Endothelial cell of hepatic sinusoid (primary cell): ENCODE data around the gene MYBBP1A.
"Not testable (repeated sequence)": the region's sequence is repeated elsewhere in the genome, so short reads cannot be mapped to it uniquely, and the experiment has no call there.

Experiments used
- in situ Hi-C: cut with HindIII; loops from 2 replicates; pipeline ENCODE4 v1.10.0; 2017; ENCODE audit warnings: low sequenced_read_pairs

Gene MYBBP1A

DNA sequence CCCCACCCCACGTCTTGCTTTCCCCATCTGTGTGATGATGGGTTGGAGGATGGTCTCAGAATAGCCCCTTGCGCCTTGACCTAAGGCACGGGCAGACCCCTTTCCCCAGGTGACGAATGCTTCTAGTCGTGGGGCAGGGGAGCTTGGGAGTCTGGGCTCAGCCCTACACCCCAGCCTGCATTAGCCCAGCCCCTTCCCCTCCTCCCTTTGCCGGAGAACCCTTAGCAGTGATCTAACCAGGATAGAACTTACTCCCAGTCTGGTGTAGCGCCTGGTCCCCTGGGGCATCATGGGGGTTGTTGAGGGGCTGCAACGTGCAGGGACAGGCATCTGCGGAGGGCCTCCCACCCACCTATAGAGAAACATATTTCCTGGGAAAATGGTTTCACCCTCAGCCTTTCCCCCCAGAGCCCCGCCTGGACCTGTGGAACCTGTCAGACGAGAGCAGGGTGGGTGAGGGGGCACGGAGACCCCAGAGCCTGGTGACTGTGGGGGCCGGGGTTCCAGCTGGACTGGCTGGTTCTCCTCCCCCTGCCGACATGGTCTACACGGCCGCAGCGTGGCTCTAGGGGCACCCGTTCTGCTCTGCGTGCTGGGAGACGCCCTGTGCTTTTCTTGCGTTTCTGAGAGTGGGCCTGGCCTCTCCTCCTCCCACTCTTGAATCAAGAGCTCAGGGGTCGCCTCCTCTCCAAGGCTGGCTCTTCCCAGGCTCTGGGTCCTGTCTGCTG lies 33.9 kb upstream of the MYBBP1A start:
- in situ Hi-C loops = no loop called here

DNA sequence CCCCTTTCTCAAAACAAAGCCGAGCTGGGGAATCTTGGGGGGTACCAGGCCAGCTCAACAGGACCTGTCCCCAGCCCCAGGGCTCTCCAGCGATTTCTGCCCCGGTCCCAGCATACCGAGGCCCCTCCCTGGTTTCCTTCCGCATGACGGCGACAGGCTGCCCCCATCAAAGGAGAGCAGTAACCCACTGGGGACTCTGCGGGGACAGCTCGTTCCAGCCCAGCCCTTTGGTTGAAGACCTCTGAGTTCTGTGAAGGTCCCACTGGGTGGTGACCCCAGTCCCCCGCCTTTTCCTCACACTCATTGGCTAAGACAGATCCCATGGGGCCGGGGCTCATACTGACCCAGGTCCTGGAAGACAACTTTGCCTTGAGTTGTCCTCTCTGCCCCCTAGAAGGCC lies 33.2 kb upstream of the MYBBP1A start:
- in situ Hi-C loops = no loop called here

GRCh38 chr17:4587803-4588202 lies 32.6 kb upstream of the MYBBP1A start:
- in situ Hi-C loops = no loop called here

GRCh38 chr17:4587195-4587594 lies 32.0 kb upstream of the MYBBP1A start:
- in situ Hi-C loops = no loop called here

GRCh38 chr17:4586043-4586442 lies 30.9 kb upstream of the MYBBP1A start:
- in situ Hi-C loops = no loop called here

- in situ Hi-C loops = no loop called here
Observed at GRCh38 chr17:4585638-4585994, 30.4 kb upstream of the MYBBP1A start.

DNA sequence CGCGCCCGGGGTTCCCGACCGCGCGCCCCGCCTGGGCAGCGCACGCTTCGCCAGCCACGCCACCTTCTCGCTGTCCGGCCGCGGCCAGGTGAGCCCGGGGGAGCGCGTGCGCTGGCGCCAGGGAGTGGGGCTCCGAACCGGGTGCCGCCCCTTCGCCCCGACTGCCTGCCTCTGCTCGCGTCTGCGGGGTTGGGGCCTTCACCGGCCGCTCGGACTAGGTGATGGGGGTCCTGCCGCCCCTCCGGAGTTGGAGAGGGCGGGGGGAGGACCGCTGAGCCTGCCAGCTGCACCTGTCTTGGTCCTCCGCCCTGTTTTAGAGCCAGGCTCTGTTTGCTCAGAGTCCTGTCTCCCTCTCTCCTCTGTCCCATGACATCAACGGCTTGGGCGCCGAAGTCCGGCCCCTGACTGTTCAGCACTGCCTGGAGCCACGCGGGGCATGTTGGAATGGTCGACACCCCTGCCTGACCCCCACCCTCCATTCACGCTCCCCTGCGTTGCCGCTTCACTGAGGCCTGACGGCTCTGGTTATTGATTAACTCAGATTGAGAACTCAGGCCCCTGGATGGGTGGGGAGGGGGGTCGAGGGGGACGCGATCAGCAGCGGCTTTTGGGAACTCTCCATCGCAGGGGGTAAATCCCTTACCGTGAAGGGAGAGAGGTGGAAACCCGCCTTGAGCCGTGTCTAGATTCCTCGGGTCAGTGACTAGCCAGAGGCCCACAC lies 29.9 kb upstream of the MYBBP1A start:
- in situ Hi-C loops = no loop called here

- in situ Hi-C loops = no loop called here
Observed at GRCh38 chr17:4584101-4584916, 29.1 kb upstream of the MYBBP1A start, which contains the start of gene SMTNL2. Gene SMTNL2, plus strand, starts transcription at chr17:4584529. Its CDS starts 77 bp downstream, at chr17:4584606.

GRCh38 chr17:4583782-4584100 lies 28.6 kb upstream of the MYBBP1A start:
- in situ Hi-C loops = no loop called here

- in situ Hi-C loops = no loop called here
Observed at GRCh38 chr17:4583206-4583605, 28.0 kb upstream of the MYBBP1A start.

DNA sequence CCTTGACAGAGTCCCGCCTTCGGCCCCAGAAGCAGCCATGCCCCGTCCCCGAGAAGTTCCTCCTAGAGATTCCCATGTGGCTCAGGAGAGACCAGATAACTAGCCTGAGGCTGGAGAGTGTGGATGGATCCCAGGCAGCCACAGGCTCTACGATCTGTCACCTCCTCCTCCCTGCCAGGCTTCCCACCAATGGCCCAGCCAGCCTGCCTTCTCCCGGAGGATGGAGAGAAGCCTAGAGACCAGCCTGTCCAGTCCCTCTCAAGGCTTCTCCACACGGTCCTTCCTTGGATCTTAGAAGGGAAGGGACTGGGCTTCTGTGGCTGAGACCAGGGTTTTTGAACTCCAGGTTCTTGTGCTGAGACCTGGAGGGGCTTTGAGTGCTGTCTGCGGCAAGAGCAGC lies 27.5 kb upstream of the MYBBP1A start:
- in situ Hi-C loops = no loop called here

DNA sequence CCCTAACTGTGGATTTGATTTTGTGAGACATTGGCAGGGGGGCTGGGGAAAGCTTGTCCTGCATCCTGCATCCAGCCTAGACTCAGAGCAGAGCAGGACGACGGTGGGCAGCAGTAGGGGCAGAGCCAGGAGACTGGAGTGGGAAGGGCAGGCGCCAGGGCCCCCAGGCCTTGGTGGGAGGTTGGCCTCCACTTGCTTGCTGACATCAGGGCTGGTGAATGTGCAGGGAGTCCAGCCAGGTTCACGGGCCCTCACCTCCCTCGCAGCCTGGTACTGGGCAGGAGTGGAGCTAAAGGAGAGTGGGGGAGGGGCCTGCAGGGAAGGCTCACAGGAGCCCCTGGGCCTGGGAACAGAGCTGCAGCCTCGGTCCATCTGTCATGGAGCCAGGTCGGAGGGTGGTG lies 26.9 kb upstream of the MYBBP1A start:
- in situ Hi-C loops = no loop called here

DNA sequence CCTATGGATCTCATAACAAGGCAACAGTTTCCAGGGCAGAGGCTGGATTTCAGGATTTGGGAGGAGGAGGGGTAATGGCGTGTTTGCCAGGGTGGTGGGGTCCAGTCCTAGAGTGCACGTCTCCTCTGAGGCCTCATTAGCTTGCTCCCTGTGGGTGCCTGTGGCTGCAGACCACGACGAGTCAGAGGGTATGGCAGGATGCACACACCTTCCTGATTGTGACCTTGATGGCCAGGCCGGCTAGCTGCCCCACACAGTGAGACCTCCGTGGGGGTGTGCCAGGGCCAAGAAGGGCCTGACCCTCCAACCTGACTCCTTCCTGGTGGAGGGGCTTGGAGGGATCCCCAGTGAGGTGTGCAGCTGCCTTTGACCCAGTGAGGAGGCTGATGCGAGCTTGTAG lies 25.1 kb upstream of the MYBBP1A start:
- in situ Hi-C loops = no loop called here

- in situ Hi-C loops = no loop called here
Observed at GRCh38 chr17:4579678-4580077, 24.5 kb upstream of the MYBBP1A start.

- in situ Hi-C loops = not testable (repeated sequence)
Observed at GRCh38 chr17:4578349-4578748, 23.2 kb upstream of the MYBBP1A start.

DNA sequence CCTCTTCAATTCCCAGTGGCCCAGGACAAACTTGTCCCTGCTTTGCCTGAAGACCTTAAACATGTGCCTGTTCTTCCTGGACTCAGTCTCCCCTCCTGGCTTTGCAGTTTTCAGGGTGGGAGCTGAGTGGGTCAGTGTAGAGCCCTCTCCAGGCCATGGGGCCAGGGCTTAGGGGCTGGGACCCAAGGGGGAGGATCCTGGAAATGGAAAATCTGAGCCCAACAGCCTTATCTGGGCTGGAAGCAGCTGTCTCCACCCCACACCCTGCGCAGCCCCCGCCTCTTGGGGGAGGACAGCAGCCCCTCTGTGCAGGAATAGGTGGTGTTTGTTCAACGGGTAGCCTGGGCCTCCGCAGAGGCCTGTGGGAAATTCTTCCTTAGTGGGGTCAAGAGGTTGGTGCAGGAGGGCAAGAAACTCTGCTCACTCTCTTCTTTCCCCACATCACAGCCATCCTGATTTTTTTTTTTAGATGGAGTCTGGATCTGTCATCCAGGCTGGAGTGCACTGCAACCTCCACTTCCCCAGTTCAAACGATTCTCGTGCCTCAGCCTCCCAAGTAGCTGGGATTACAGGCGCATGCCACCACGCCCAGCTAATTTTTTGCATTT lies 22.3 kb upstream of the MYBBP1A start:
- in situ Hi-C loops = no loop called here

DNA sequence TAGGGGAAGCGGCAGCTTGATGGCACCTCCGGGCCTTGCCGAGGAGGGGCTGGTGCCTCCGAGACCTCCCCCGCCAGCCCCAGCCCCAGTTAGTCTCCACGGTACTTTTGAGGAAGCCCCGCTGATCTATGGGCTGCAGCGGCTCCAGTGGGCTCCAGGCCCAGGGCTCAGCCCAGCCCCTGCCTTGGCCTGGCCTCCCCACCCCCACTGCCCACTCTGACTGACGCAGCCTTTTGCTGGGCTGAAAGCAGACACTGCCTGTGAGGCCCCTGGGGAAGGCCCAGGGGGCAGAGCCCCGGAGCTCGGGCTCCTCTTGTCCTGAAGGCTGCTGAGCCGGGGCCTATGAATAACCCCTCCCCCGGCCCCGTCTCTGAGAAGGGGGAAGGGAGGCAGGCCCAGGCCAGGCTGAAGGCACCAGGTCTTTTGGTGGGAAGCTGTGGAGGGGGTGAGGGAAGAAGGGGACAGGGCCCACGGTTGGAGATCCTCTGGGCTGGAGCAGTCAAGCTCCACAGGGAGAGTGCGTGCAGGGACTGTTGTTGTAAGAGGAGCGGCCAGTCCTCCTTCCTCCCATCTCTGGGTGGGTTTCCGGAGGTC lies 21.6 kb upstream of the MYBBP1A start:
- in situ Hi-C loops = no loop called here

DNA sequence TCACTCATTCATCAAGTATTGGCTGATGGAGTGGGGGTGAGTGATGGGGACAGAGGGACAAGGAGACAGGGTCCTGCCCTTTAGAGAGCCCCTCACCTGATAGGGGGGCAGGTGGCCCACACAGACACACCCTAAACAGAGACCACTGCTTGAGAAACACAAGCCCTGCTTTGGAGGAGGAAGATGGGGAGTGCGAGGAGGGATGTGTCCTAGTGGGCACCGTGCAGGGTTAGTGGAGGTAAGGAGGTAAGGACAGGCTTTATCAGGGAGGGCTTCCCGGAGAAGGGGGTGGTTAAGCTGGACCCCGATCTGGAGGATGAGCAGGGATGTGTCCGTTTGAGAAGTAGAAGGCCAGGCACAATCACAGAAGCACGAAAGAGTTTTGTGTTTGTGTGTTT lies 21.0 kb upstream of the MYBBP1A start:
- in situ Hi-C loops = no loop called here

GRCh38 chr17:4574448-4575045 lies 19.4 kb upstream of the MYBBP1A start:
- in situ Hi-C loops = no loop called here

DNA sequence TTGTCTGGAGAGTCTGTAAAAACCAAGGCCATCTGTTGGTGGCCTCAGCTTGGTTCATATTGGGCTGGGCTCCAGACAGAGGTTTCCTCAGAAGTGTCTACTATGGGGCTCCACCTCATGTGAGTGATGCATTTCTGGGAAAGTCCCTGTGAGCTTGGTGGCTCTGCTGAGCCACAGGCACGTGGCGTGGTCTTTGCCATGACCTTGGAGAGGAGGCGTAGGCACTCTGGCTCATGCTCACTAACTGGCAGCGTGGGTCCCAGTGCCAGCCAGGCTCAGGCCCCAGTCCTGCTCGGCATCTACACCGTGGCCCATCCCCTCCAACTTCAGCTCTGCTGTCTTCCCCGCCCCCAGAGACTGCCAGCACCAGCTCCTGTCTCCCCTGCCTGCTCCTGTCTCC lies 18.5 kb upstream of the MYBBP1A start:
- in situ Hi-C loops = no loop called here

GRCh38 chr17:4573115-4573514 lies 17.9 kb upstream of the MYBBP1A start:
- in situ Hi-C loops = no loop called here
